Heart left ventricle (tissue), 13 donors: ENCODE data around the gene YPEL4.

Source experiments
- CTCF ChIP-seq, 12 donors: fragments of 200-600 bp; sonication (generic) in 4 of 12; IDR thresholded peaks; one replicate each; pipeline versions ENCODE4 v1.5.0 to v1.8.0; 2018 to 2022; ENCODE audit warnings: antibody characterized with exemption in 12 of 12, mild to moderate bottlenecking in 5 of 12
- POLR2A ChIP-seq, 2 donors: fragments of 450-650 bp; IDR thresholded peaks; one replicate each; pipeline ENCODE4 v1.6.1; 2017; ENCODE audit warnings: antibody characterized with exemption in 2 of 2, mild to moderate bottlenecking in 2 of 2, moderate library complexity in 2 of 2
- donor health status: ischemic (EF 13 %, LVEDD 7.1; RV severe dilation, severe dysfunction).
- donor health status: DM: no; HTN: yes; CAD: no.
- donor health status: DM: no; HTN: no; CAD: no.
- donor health status: ischemic (EF 25% LVEDD 6.9; RV normal size, moderate dysfunction).
- donor health status: ischemic (EF 25% LVEDD 5.7; RV mildly dilated, moderate dysfunction).
- donor health status: ischemic (EF 35%, LVEDD 5.7; RV mildly dilated, moderate dysfunction).
- donor health status: nonischemic (EF 11% LVEDD 7.7; RV severe dilation, severe dysfunction).
- donor health status: DM: yes; HTN: yes; CAD: no.
- donor health status: PGD.
- donor health status: ischemic (EF 29% LVEDD 5.4; RV normal size, mild dysfunction).
- donor health status: nonischemic (EF 23%, LVEDD 6.1; RV moderate dilation, normal function).

- TF ChIP-seq CTCF (IDR thresholded peaks at IDR 0.05) = no peak
- no peak for TF ChIP-seq POLR2A (IDR thresholded peaks at IDR 0.05)
Observed at GRCh38 chr11:57649826-57650738, at the start of gene YPEL4.
